Measurements from ENCODE around the gene EMX1.

Gene EMX1

GRCh38 chr2:72961036-72961720, 43.9 kb downstream of the EMX1 start:
- no peak for DNase-seq

- no peak for DNase-seq
Measured at GRCh38 chr2:72961853-72962468, 44.6 kb downstream of the EMX1 start.

DNA sequence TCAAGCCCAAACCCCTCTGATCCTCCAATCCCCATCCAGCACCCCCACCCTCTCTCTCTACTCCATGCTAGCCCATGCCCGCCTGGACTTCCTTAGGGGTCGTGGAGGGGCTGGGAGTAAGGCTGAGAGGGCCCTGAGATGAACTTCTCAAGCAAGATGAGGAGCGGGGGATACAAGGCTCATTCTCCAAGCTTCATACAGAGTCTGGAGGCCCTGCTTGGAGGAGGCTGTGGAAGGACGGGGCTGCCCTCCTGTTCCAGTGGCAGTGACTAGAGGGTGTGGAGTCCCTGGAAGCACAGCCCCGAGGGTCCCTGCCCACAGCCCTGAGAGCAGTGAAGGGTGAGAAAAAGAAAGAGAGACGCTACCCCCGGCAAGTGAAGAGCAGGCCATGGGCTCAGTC, 45.6 kb downstream of the EMX1 start:
- no peak for DNase-seq

DNA sequence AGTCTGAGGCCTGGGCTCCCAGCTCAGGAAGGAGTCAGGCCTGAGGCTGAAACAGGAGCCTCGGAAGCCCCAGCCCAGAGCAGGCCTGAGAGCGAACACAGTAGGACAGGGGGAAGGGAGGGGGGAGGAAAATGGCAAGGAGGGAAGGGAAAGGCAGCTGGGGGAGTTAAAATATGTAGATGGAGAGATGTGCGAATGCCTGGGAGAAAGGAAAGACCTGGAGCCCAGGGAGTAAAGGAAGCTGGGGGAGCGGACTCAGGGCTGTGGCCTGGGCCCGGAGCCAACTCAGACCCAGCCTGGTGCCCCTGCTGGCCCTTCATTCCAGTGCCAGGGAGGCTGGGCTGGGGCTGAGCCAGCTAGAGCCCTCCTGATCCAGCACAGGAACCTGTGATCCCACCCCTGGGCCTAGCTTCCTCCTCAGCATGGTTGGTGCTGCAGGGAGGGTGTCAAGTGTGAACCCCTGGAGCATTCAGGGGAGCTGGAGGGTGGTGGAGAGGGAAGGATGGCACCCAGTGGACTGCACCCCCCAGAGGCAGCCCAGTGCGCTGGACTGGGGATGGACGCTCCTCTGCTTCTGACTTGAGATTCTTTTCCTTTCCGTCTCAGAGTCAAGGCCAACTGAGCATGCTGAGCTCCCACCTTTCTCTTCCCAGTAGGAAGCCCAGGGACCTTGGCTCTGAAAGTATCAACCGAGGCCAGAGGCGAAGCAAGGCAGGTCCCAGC, 46.3 kb downstream of the EMX1 start:
- DNase-seq: no peak

GRCh38 chr2:72964146-72964525, 46.8 kb downstream of the EMX1 start:
- DNase-seq: no peak

DNA sequence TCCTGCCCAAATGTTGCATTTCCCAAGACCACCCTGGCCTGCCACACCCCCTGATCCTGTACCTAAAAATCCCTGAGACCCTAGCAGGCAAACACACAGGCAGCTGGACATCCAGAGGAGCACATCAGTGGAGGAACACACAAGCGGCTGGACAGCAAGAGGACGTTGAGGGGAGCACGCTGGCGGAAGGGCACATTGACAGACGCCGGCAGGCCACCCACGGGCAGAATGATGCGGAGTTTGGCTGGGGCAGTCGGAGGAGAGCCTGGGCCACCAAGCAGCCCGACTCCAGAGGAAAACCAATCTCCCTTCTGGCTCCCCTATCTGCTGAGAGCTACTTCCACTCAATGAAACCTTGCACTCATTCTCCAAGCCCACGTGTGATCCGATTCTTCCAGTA, 47.7 kb downstream of the EMX1 start:
- DNase-seq: no peak

DNA sequence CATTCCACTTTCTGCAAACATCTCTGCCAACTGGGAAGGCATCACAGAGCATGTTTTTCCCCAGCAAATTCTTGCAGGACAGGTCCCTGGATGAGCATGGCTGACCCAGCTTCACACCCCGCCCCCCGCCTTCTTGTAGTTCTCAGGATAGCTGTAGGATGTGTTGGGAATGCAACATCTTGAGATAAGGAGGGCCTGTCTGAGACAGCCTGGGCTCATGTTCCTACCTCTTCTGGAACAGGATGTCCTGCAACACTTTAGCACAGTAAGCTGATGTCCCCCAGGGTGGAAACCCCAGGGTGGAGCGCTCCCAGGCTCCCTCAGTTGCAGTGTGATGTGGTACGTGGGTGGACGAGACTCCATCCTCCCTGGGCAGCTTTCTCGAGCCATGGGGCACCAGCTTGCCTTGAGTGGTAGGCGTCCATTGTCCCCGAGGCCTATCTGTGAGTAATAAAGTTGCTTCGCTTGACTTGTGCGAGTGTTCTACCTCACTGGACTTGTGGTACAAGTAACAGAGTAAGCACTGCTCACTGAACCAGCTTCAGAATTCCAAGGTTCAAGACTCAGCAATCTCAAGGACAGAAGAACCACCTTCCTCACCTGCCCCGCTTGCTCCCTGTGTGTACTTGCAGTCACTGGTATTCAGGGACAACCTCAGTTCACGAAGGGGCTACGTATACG, 48.6 kb downstream of the EMX1 start:
- DNase-seq: no peak

DNA sequence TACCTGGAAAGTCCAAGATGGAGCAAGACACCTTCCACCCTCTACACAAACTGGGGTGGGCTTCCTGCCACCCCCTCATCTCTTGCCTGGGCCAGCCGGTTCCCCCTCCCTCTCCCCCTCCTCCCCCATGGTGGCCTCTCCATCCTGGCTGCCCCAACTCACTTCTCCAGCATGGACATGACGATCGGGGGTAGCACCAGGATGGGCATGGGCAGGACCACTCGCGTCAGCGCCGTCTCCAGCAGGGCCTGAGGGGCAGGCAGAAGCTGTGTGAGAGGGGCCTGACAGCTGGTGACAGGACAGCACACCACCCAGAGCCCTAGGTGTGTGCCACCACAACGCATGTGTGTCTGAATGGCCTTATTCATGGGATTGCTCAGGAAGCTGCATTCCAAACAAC, 51.0 kb downstream of the EMX1 start:
- no peak for DNase-seq

GRCh38 chr2:72969706-72970105, 52.4 kb downstream of the EMX1 start:
- DNase-seq: no peak

GRCh38 chr2:72971036-72971435, 53.7 kb downstream of the EMX1 start:
- DNase-seq: no peak

GRCh38 chr2:72972352-72973136, 55.2 kb downstream of the EMX1 start:
- no peak for DNase-seq

- DNase-seq: no peak
Measured at GRCh38 chr2:72973137-72973535, 55.8 kb downstream of the EMX1 start.

- DNase-seq: no peak
Measured at GRCh38 chr2:72973566-72974435, 56.5 kb downstream of the EMX1 start.

DNA sequence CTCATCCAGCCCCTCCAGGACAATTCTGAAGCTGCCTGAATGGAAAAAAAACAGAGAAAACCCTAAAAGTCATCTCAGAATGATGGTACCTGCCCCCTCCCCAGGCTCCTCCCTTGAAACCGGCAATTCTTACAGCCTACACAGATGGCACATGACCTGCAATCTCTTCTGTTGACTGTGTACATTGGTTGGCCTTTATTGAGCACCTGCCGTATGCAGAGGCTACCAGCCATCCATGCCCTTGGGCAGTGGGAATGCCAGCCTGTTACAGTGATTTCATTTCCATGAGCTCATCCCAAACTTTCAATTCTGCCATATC, 57.1 kb downstream of the EMX1 start:
- no peak for DNase-seq

DNA sequence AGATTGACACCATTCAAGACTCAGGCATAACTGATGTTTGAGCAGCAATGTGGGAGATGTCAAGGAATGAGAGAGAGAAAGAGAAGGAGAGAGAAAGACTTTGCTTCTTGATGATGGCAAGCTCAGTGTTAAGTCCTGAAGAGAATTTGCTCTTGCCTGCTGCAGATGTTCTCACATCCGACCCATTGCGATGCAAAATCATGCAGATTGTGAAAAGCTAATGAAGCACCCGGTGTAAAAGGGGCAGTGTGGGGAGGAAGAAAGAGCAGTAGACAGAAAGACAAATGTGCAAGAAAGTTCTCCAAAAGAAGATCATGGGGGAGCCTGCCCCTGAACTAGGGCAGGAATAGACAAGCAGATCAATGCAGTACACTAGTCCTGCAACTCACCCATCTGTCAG, 57.7 kb downstream of the EMX1 start:
- no peak for DNase-seq

DNA sequence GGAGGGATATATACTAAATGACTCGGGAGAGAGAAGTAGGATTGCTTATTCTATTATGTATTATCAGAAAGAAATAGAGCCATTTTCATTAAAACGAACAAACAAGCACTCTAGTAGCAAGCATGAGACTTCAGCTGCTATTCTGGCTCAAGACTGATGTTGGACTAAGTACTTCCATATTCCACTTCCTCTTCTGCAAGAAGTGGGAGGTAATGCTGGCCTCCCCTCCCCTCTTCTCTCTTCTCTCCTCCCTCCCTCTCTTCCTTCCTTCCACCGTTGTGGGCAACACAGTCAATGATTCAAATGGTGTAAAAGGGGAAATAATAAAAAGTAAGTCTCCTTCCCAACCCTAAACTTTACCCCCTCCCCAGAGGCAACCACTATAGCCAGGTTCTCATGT, 62.6 kb downstream of the EMX1 start:
- no peak for DNase-seq

DNA sequence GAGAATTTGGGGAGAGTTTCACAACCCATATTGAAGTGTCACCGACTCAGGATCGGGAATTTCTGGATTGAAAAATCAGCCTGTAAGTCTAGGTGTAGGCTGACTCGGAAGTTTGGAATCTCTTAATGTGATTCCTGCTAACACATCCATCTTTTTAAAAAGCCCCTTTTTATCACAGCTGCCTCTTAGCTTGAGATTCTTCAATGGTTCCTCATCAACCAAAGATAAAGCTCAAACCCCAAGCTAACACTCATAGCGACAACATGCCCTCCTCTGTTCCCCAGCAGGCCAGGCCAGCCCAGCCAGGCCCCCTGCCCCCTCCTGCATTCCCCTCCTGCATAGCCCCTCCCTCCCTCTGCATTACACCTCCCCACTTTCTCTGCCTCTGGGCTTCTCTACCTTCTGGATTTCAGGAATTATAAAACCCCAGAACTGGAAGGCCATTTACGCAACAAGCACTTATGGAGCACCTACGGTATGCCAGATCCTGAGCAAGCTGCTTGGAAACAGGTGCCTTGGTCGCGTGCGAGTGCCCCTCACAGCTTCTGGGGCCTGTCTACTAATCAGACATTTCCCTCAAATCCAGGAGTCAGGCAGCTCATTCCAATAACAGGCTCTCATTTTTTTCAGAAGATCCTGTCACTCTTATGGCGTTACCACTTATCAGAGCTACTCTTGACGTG, 63.4 kb downstream of the EMX1 start:
- no peak for DNase-seq

DNA sequence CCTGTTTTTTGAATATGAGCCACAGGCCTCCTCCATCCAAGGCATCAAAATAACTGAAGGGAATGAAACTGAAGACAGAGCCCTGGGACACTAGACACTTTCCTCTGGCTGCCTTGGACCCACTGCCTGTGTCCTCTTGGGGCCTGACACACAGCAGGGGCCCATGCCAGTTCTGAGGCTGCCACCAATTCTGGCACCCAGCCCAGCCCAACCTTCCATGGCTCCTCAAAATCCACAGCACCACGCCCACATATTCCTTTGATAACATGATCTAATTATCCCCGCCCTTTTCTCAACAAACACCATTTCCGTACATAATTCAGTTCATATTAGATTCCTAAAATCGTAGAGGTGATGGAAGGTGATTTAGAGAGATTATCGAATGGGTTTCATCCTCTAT, 64.2 kb downstream of the EMX1 start:
- DNase-seq: no peak

GRCh38 chr2:72982219-72982618, 64.9 kb downstream of the EMX1 start:
- no peak for DNase-seq

DNA sequence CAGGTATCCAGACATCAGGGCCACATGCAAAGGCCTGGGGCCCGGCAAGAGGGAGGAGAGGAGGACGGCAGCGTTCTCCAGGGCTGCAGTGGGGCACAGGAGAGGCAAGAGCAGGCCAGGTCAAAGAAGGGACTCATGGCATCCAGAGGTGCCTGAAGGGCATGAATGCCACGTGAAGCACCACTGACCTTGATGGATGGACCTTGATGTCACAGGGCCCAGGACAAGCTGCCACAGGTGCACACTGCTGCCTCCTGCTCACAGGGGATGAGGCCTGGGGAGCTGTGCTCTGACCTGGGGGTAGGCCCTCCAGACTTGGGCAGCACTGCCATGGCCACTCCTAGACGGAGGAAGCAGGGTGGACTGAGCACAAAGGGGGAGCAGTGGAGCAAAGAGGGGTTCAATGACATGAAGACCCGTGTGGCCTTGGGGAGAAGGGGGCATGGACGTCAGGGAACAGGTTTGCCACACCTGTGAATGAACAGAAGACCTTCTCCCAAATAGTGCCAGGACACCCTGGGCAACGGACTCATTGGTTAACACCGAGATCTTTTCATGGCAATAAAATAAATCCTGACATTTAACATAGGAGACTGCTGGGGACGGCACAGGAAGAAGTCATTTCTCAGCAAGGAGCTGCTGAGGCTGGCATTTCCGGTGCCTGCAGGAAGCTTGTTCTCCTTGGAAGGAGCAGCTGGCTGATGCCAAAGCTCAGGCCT, 65.6 kb downstream of the EMX1 start:
- no peak for DNase-seq

Data from NCI-H187 (cell line).